Mesendoderm (in vitro differentiated cells): Measurements from ENCODE around the gene VAPA.

ENCODE experiments used
- DNase-seq: peaks from one replicate; pipeline ENCODE4 v3.0.0; 2013
- H2AK5ac ChIP-seq: 2 replicates; pipeline ENCODE4 v1.6.1; 2013; ENCODE audit warnings: low read length, inconsistent platforms
- H2BK120ac ChIP-seq: 2 replicates; pipeline ENCODE4 v1.6.1; 2013; ENCODE audit warnings: low read depth, mild to moderate bottlenecking, low read length, moderate library complexity, mixed read lengths
- H2BK15ac ChIP-seq: replicated peaks from 2 replicates; pipeline ENCODE4 v1.6.1; 2013; ENCODE audit warnings: low read depth, mild to moderate bottlenecking, moderate library complexity
- H2BK5ac ChIP-seq: 2 replicates; pipeline ENCODE4 v1.6.1; 2013; ENCODE audit warnings: low read length, inconsistent platforms
- H3K18ac ChIP-seq: 2 replicates; pipeline ENCODE4 v1.6.1; 2013; ENCODE audit warnings: mild to moderate bottlenecking, low read length, mixed read lengths
- H3K23ac ChIP-seq: one replicate; pipeline ENCODE4 v1.6.1; 2013; ENCODE audit warnings: low read length
- H3K27ac ChIP-seq: 2 replicates; pipeline ENCODE4 v1.5.1; 2013; ENCODE audit warnings: low read depth, mild to moderate bottlenecking, inconsistent platforms, low read length, moderate library complexity
- H3K27me3 ChIP-seq: 2 replicates; pipeline ENCODE4 v1.6.1; 2013; ENCODE audit warnings: low read length, control low read depth, mild to moderate bottlenecking, inconsistent platforms; ENCODE audit not compliant: insufficient read depth, poor library complexity
- H3K36me3 ChIP-seq: 2 replicates; pipeline ENCODE4 v1.6.1; 2013; ENCODE audit warnings: low read length, inconsistent platforms; ENCODE audit not compliant: control insufficient read depth, insufficient read depth
- H3K4ac ChIP-seq: one replicate; pipeline ENCODE4 v1.6.1; 2013; ENCODE audit warnings: low read depth, mild to moderate bottlenecking, low read length, moderate library complexity
- H3K4me1 ChIP-seq: 2 replicates; pipeline ENCODE4 v1.6.1; 2013; ENCODE audit warnings: low read depth, low read length, inconsistent platforms; ENCODE audit not compliant: control insufficient read depth
- H3K4me2 ChIP-seq: 2 replicates; pipeline ENCODE4 v1.6.1; 2013; ENCODE audit warnings: low read length
- H3K4me3 ChIP-seq: 2 replicates; pipeline ENCODE4 v1.5.1; 2013; ENCODE audit warnings: mild to moderate bottlenecking, low read length
- H3K56ac ChIP-seq: one replicate; pipeline ENCODE4 v1.6.1; 2013; ENCODE audit warnings: low read length
- H3K79me1 ChIP-seq: 2 replicates; pipeline ENCODE4 v1.6.1; 2013; ENCODE audit warnings: low read length, inconsistent platforms
- H3K79me2 ChIP-seq: 2 replicates; pipeline ENCODE4 v1.6.1; 2013; ENCODE audit warnings: mild to moderate bottlenecking, low read length; ENCODE audit not compliant: control insufficient read depth, insufficient read depth
- H3K9ac ChIP-seq: 2 replicates; pipeline ENCODE4 v1.6.1; 2013; ENCODE audit warnings: low read length, inconsistent platforms
- H4K5ac ChIP-seq: one replicate; pipeline ENCODE4 v1.6.1; 2013; ENCODE audit warnings: low read length
- H4K8ac ChIP-seq: one replicate; pipeline ENCODE4 v1.6.1; 2013; ENCODE audit warnings: low read depth, mild to moderate bottlenecking, control low read depth, low read length, moderate library complexity
- WGBS: extraction: QIAGEN DNeasy Blood & Tissue Kit; methylation state at CpG from one replicate; pipeline ENCODE4 v1.1.7; 2013; ENCODE audit warnings: low lambda C conversion rate, missing lambda C conversion rate; ENCODE audit not compliant: insufficient coverage; ENCODE audit errors: extremely low coverage; 5-methylcytosine and 5-hydroxymethylcytosine counted together

VAPA gene

GRCh38 chr18:9905401-9905922 is 8.4 kb upstream of the VAPA start:
- no peak overlapping the region for H4K8ac ChIP-seq
- H3K4me2 ChIP-seq: no peak overlapping the region
- H2BK15ac ChIP-seq: no peak overlapping the region
- no peak overlapping the region for H3K4ac ChIP-seq
- no peak overlapping the region for H2BK120ac ChIP-seq
- H3K4me1 ChIP-seq: no peaks in the 10 kb centered on the region
- no peaks in the 10 kb centered on the region for H3K36me3 ChIP-seq
- H2BK5ac ChIP-seq: no peak overlapping the region
- H3K18ac ChIP-seq: no peak overlapping the region
- no peak overlapping the region for H3K9ac ChIP-seq
- H3K79me1 ChIP-seq: no peaks in the 10 kb centered on the region
- no peak overlapping the region for H3K27ac ChIP-seq
- H3K4me3 ChIP-seq: no peak overlapping the region
- no peak overlapping the region for H3K56ac ChIP-seq
- H2AK5ac ChIP-seq: no peak overlapping the region
- no peak for DNase-seq
- H4K5ac ChIP-seq: no peak overlapping the region
- no CpG with 5 or more reads among the region's 5 CpGs for WGBS
- no peaks in the 10 kb centered on the region for H3K27me3 ChIP-seq
- H3K79me2 ChIP-seq: no peaks in the 10 kb centered on the region
- no peak overlapping the region for H3K23ac ChIP-seq

- no peaks in the 10 kb centered on the region for H3K79me2 ChIP-seq
- H3K4ac ChIP-seq: no peak overlapping the region
- no peak overlapping the region for H3K27ac ChIP-seq
- WGBS: no CpG with 5 or more reads among the region's 3 CpGs
- no peak overlapping the region for H2AK5ac ChIP-seq
- no peak overlapping the region for H4K8ac ChIP-seq
- no peaks in the 10 kb centered on the region for H3K27me3 ChIP-seq
- no peaks in the 10 kb centered on the region for H3K36me3 ChIP-seq
- DNase-seq: no peak
- H3K18ac ChIP-seq: no peak overlapping the region
- H2BK15ac ChIP-seq: no peak overlapping the region
- H3K4me2 ChIP-seq: no peak overlapping the region
- no peaks in the 10 kb centered on the region for H3K4me1 ChIP-seq
- H3K56ac ChIP-seq: no peak overlapping the region
- H3K23ac ChIP-seq: no peak overlapping the region
- no peak overlapping the region for H2BK5ac ChIP-seq
- H4K5ac ChIP-seq: no peak overlapping the region
- no peak overlapping the region for H2BK120ac ChIP-seq
- no peak overlapping the region for H3K9ac ChIP-seq
- no peak overlapping the region for H3K4me3 ChIP-seq
- H3K79me1 ChIP-seq: no peaks in the 10 kb centered on the region
These were observed 7.3 kb upstream of the VAPA start for GRCh38 chr18:9906481-9906880.

GRCh38 chr18:9907867-9908266 is 5.9 kb upstream of the VAPA start:
- WGBS: no CpG with 5 or more reads among the region's 4 CpGs
- Histone ChIP-seq H3K23ac (no peak overlapping the region), H3K79me2 (no peaks in the 10 kb centered on the region), H2BK5ac (no peak overlapping the region), H3K56ac (no peak overlapping the region), H2BK120ac (no peak overlapping the region), H3K4me1 (no peaks in the 10 kb centered on the region), H4K8ac (no peak overlapping the region), H2BK15ac (no peak overlapping the region), H3K79me1 (no peaks in the 10 kb centered on the region), H3K4me2 (no peak overlapping the region), H3K27me3 (no peaks in the 10 kb centered on the region), H3K9ac (no peak overlapping the region), H3K4me3 (no peak overlapping the region), H3K4ac (no peak overlapping the region), H3K36me3 (no peaks in the 10 kb centered on the region), H2AK5ac (no peak overlapping the region), H3K18ac (no peak overlapping the region), H4K5ac (no peak overlapping the region), H3K27ac (no peak overlapping the region)
- no peak for DNase-seq

- Histone ChIP-seq H3K4me3 (no peak overlapping the region), H3K18ac (no peak overlapping the region), H3K4me2 (no peak overlapping the region), H2BK120ac (no peak overlapping the region), H3K36me3 (no peaks in the 10 kb centered on the region), H3K4me1 (no peaks in the 10 kb centered on the region), H4K8ac (no peak overlapping the region), H2BK15ac (no peak overlapping the region), H3K27me3 (no peaks in the 10 kb centered on the region), H3K27ac (no peak overlapping the region), H3K4ac (no peak overlapping the region), H2BK5ac (no peak overlapping the region), H2AK5ac (no peak overlapping the region), H3K79me2 (peaks cover 6% of the 10 kb centered on the region), H4K5ac (no peak overlapping the region), H3K9ac (no peak overlapping the region), H3K79me1 (no peaks in the 10 kb centered on the region), H3K23ac (no peak overlapping the region), H3K56ac (no peak overlapping the region)
- no peak for DNase-seq
These were observed 3.7 kb upstream of the VAPA start for GRCh38 chr18:9910071-9910470.

GRCh38 chr18:9910661-9911060 is 3.2 kb upstream of the VAPA start:
- WGBS: no CpG with 5 or more reads among the region's 2 CpGs
- H3K4me3 ChIP-seq: no peak overlapping the region

GRCh38 chr18:9911226-9911625 is 2.6 kb upstream of the VAPA start:
- H3K23ac ChIP-seq: no peak overlapping the region
- H2AK5ac ChIP-seq: no peak overlapping the region
- no peaks in the 10 kb centered on the region for H3K79me1 ChIP-seq
- H2BK120ac ChIP-seq: no peak overlapping the region
- H3K36me3 ChIP-seq: no peaks in the 10 kb centered on the region
- H4K5ac ChIP-seq: no peak overlapping the region
- H3K56ac ChIP-seq: no peak overlapping the region
- no peak overlapping the region for H3K9ac ChIP-seq
- H3K4ac ChIP-seq: no peak overlapping the region
- H2BK5ac ChIP-seq: no peak overlapping the region
- H3K27me3 ChIP-seq: no peaks in the 10 kb centered on the region
- no CpG with 5 or more reads among the region's 5 CpGs for WGBS
- H3K79me2 ChIP-seq: peaks cover 18% of the 10 kb centered on the region
- H3K4me1 ChIP-seq: no peaks in the 10 kb centered on the region
- H4K8ac ChIP-seq: no peak overlapping the region
- H3K4me2 ChIP-seq: no peak overlapping the region
- H3K27ac ChIP-seq: no peak overlapping the region
- no peak overlapping the region for H3K4me3 ChIP-seq
- DNase-seq: no peak
- H3K18ac ChIP-seq: no peak overlapping the region
- no peak overlapping the region for H2BK15ac ChIP-seq

More at GRCh38 chr18:9910661-9911060, 3.2 kb upstream of the VAPA start:
- peaks cover 12% of the 10 kb centered on the region for H3K79me2 ChIP-seq
- H3K4me2 ChIP-seq: no peak overlapping the region
- no peak overlapping the region for H3K23ac ChIP-seq
- H4K8ac ChIP-seq: no peak overlapping the region
- DNase-seq: no peak
- no peak overlapping the region for H3K56ac ChIP-seq
- no peak overlapping the region for H2BK120ac ChIP-seq
- H2BK15ac ChIP-seq: no peak overlapping the region
- no peak overlapping the region for H3K9ac ChIP-seq
- no peak overlapping the region for H3K18ac ChIP-seq
- H4K5ac ChIP-seq: no peak overlapping the region
- H3K27ac ChIP-seq: no peak overlapping the region
- no peaks in the 10 kb centered on the region for H3K4me1 ChIP-seq
- H3K27me3 ChIP-seq: no peaks in the 10 kb centered on the region
- H3K4ac ChIP-seq: no peak overlapping the region
- H3K36me3 ChIP-seq: no peaks in the 10 kb centered on the region
- H3K79me1 ChIP-seq: no peaks in the 10 kb centered on the region
- no peak overlapping the region for H2BK5ac ChIP-seq
- H2AK5ac ChIP-seq: no peak overlapping the region
